ENCODE measurements around the gene ODF2.

- TF ChIP-seq TARDBP (IDR thresholded peaks at IDR 0.05) (no peak), BHLHE40 (IDR thresholded peaks at IDR 0.05; ENCODE audit: borderline replicate concordance) (no peak), ZNF384 (IDR thresholded peaks at IDR 0.05) (no peak), CTBP1 (IDR thresholded peaks at IDR 0.05; ENCODE audit: borderline replicate concordance) (no peak), ELF4 (IDR thresholded peaks at IDR 0.05) (no peak), FOXM1 (IDR thresholded peaks at IDR 0.05; ENCODE audit: borderline replicate concordance) (no peak), PKNOX1 (IDR thresholded peaks at IDR 0.05) (no peak)
Observed at GRCh38 chr9:128493424-128493823, 37.6 kb downstream of the ODF2 start.
